HG02943 (cell line): ENCODE measurements around the gene TMEM43.

Experiments used
- ATAC-seq: cut with Tn5 transposase; IDR thresholded peaks from one replicate; pipeline ENCODE4 v1.9.1; 2021; ENCODE audit warnings: mild to moderate bottlenecking, low read depth, moderate library complexity; ENCODE audit not compliant: unreplicated experiment

Gene TMEM43

DNA sequence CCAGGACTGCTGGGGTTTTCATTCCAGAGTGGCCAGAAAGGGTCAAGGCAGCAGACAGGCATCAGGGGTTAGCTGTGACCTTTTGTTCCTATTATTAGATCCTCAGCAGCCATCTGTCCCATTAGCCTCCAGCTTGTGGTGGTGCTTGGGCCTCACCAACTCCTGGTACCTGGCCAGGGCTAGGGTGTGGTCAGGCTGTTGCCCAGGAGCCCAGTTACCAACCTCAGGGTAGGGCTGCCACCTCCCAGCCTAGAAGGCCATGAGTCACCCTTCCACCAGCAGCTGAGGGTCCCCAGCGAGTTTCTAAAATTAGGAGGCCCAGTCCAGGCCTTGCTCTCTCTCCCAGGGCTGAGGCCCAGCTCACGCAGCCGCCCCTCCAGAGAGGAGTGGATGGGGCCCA lies 12.2 kb downstream of the TMEM43 start:
- ATAC-seq, result no peak

- no peak for ATAC-seq
Measured at GRCh38 chr3:14137445-14137844, 12.6 kb downstream of the TMEM43 start.

DNA sequence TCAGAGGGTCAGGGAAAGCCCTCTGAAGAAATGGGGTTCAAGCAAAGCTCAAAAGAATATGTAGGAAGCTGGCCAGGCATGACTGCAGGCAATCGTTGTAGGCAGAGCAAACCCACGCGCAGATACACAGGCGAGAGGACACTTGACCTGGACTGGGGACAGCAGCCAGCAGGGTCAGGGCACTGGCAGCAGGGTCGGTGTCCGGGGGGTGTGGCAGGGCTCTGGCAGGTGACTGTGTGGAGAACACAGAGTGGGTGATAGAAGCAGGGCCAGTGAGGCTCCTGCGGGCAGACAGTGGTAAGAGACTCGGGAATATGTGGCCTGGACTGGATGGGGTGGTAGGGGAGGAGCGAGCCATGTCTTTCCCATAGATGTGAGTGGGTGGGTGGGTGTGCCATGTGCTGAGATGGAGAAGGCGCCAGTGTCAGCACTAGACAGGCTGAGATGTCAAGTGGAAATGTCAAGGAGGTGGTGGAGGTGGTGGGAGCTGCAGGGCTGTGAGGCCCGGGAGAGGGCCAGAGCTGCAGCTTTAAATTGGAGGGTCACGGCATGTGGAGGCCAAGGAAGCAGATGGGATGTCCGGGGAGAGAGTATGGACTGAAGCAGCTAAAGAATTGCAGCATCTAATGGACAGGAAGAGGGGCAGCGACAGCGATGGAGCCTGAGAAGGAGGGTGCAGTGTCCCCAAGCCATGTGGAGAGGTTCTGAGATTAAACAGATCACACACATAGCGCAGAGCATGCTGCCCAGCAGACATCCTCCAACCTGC lies 13.4 kb downstream of the TMEM43 start:
- no peak for ATAC-seq

GRCh38 chr3:14138878-14139655 lies 14.2 kb downstream of the TMEM43 start:
- no peak for ATAC-seq

DNA sequence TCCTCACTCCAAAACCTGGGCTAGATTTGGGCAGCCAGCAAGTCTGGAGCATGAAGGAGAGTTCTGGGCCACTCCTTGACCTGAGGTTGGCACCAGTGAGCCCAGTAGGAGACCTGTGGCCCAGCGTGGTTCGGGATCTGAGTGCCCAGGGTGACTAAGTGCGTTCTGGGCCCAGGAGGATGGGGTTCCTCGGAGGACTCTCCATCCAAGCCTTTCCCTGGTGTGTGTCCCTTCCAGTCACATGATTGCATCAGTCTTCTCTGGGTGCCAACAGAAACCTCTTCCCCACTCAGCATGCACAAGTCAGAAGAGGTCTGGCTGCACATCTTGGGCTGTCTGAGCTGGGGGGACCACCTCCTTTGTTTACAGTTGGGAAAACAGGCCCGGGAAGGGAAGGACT lies 14.9 kb downstream of the TMEM43 start:
- ATAC-seq, result no peak

- ATAC-seq, result no peak
Measured at GRCh38 chr3:14140668-14141067, 15.8 kb downstream of the TMEM43 start.

DNA sequence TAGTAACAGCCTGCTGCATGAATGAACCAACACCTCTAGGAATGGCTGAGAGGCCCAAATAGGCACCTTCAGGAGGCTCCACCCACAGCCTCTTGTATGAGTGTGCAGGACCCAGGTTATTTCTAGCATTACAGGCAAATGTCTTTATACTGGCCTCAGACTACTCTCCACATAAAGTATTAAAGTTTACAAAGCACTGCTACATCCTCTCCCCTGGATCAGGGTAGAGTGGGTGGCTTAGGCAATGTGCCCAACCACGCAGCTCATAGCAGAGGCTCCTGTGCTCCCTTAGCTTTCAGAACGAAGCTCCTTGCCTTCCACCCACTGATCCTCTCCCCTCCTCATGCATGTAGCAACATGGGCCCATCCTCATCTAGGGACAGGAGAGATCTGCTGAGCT lies 16.3 kb downstream of the TMEM43 start:
- ATAC-seq, result no peak

GRCh38 chr3:14141602-14142341 lies 16.9 kb downstream of the TMEM43 start:
- ATAC-seq, result no peak

DNA sequence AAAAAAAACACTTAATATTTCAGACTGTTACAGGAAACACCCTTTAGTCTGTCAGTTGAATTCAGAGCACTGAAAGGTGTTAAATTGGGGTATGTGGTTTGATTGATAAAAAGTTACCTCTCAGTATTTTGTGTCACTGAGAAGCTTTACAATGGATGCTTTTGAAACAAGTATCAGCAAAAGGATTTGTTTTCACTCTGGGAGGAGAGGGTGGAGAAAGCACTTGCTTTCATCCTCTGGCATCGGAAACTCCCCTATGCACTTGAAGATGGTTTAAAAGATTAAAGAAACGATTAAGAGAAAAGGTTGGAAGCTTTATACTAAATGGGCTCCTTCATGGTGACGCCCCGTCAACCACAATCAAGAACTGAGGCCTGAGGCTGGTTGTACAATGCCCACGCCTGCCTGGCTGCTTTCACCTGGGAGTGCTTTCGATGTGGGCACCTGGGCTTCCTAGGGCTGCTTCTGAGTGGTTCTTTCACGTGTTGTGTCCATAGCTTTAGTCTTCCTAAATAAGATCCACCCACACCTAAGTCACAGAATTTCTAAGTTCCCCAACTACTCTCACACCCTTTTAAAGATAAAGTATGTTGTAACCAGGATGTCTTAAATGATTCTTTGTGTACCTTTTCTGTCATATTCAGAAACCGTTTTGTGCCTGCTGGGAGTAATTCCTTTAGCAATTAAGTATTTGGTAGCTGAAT lies 17.9 kb downstream of the TMEM43 start:
- no peak for ATAC-seq

DNA sequence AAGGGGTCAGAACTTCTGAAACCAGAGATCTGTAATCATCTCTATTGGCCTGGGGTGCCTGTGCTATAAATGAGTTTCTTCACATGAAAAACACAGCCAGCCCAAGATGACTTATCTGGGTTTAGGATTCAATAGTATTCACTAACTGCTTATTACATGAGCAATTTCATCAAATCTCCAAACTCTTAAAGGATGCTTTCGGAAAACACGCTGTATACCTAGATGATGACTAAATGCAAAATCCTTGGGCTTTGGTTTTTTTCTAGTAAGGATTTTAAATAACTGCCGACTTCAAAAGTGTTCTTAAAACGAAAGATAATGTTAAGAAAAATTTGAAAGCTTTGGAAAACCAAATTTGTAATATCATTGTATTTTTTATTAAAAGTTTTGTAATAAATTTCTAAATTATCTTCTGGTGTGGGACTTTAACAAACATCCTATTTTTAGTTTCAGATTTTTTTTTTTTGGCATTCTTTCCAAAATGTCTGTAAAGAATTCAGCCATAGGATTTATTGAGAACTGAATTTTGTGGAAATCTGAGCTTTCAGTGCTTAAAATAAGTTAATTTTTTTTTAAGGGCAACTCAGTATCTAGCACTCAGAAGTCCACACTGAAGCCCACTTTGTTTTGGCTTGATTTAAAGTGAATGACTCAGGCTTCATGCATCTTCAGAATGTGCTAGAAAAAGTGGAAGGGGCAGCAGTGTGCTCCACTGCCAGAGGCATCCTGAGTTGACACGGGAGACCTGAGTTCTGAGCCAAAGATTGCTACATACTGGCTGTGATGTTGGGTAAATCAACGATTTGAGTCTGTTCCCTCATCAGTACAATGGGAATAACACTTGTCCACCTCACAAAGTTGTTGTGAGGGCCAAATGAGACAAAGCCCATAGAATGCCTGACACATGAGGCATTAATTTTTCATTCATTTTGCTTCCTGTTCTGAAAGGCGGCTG lies 18.7 kb downstream of the TMEM43 start:
- ATAC-seq, result no peak

- ATAC-seq, result peak; percentile 82
Measured at GRCh38 chr3:14144423-14145075, 19.7 kb downstream of the TMEM43 start.

GRCh38 chr3:14145236-14145635 lies 20.4 kb downstream of the TMEM43 start:
- ATAC-seq, result no peak

DNA sequence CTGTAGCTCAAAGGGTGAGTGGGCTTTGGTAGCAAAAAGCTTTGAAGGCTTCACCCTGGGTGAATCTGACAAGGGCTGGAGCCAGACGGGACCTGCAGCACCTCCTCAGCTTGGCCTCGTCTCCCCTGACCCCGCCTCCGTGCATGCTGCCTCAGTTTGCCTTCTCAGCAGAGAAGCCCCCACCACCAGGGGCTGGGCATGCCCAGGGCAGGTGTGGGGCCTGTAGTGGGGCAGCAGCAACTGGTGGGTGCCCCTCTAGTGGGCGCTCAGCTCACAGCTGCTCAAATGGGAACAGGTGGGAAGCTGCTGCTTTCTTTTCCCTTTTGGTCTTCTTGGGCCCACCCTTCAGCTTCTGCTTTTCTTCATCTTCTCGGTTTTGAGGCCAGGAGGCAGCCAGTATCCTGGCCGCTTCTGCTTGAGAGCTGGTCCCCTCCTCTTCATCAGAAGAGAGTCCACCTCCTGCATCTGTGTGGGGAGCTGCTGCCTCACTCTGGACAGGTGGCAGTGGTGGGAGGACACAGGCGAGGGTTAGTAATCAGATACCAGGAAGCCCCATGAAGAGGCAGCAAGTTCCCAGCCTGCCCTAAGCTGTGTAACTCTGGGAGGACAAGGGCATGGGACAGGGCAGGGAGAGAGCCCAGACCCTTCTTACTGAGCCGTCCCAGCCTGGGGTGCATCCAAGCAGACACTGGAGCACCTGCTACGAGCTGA lies 21.0 kb downstream of the TMEM43 start:
- ATAC-seq, result no peak

DNA sequence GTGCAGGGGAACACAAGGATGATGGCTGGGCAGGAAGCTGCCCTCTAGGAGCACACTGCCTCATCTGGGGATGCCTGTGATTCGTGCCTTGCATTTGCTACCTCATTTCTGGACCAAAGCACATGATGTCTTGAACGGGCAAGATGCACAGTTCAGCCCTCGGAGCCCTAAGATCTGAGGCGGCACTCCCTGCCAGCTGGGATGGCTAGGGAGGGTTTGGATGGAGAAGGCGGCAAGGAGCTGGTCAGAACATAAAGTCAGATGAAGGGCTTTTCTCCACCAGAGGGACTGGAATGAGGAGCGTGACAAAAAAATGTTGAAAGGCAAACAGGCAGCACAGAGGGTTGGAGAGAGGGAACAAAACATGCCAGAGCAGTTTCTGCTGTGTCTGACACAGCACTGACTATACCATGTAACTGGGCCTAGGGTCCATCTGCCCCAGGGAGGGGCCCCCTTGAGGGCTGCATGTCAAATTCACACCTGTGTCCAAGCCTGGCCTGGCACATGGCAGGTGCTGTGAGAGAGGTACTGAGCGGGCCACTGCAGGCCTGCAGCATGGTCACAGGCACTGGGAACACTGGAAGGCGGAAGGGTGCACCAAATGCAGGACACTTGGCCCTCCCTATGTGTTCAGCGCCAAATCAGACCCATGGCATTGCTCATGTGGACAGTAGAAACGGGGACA lies 21.7 kb downstream of the TMEM43 start:
- no peak for ATAC-seq

DNA sequence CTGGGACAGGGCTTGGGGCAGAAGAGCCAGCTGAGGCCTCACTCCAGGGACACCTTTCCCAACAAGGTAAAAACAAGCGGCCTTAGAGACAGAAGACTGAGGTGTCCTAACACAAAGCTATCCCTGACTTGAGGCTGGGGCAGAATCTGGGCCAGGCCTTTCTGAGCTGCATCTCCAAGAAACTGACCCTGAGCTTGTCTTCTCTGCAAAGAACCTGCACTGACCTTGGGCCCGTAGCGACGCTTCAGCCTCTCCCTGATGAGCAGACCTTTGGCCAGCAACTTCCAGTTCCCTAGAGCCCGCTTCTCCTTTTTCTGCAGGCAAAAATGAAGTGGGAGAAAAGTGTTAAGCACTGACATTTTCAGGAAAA lies 22.2 kb downstream of the TMEM43 start:
- no peak for ATAC-seq

DNA sequence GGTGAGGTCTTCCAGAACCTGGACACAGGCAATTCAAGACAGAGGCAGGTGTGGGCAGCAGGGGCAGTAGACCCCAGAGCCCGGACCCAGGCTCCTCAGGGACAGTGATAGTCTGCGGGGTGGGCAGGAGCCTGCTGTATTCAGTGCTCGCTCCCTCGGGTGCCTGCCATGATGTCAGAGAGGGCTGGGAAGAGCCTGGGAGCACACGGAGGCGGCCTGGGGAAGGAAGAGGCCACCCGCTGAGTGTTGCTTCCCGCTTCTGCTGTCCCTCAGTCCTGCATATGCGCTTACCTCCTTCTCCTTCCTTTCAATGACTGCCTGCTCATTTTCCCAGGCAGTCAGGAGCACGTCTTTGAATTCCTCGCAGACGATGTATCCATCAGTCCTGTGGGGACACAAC lies 22.8 kb downstream of the TMEM43 start:
- ATAC-seq, result no peak

DNA sequence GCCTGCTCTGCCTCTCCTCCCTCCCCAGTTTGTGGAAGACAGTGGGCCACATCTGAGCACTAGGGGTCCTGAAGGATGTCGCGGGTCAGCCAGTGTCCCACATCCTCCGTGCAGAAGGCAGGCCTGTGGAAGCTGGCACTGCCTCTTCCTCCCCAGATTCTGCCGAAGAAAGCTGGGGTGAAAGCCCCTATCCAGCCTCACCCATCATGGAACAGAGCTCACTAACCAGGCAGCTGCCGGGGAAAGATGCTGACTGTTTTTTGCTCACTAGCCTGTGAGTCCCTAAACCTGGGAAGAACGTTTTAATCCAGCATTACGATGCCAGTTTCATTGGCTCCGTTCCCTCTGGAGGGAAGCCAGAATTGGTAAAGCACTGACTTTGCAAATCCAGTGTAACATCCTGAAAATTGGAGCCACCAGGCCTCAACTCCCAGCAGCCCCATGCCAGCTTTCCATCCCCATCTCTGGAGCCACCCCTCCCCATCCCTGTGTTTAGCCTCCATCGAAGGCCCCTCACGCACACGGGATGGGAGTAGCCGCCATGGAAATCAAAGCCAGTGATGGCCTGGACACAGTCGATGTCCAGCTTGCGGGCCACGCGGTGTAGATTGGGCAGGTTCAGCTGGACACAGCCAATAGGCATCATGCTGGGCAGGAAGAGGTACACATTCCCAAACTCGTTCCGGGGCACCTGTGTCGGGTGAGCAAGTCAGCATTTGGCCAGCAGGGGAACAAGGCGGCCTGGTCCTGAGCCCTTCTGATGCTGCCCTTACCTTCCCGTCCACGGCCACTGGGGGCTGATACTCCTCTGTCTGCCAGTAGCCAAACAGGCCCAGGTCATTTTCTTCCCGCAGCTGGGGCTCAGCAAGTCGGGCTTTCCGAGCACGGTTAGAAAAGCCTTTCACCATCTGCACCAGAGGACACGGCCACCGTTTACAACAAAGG lies 23.5 kb downstream of the TMEM43 start:
- no peak for ATAC-seq
